Skeletal muscle tissue (tissue), 4 donors: ENCODE results near the gene RAD54L. TPM values are rescaled to one million over a fixed set of nuclear protein-coding genes. Genes with fewer than 3 reads are reported as not detected.
"Not testable (repeated sequence)": the region's sequence is repeated elsewhere in the genome, so short reads cannot be mapped to it uniquely, and the experiment has no call there.

Experiments used
- H3K27ac ChIP-seq: one replicate; pipeline ENCODE4 v1.7.0; 2013; ENCODE audit warnings: mild to moderate bottlenecking, low read depth, low read length, inconsistent platforms
- H3K27me3 ChIP-seq, 3 donors: one replicate each; pipeline ENCODE4 v1.7.0; 2013; ENCODE audit warnings: low read length in 3 of 3; ENCODE audit not compliant: control insufficient read depth in 3 of 3, insufficient read depth in 3 of 3
- H3K36me3 ChIP-seq, 3 donors: one replicate each; pipeline ENCODE4 v1.7.0; 2013; ENCODE audit warnings: low read length in 3 of 3; ENCODE audit not compliant: control insufficient read depth in 3 of 3, insufficient read depth in 3 of 3
- H3K4me1 ChIP-seq, 3 donors: one replicate each; pipeline ENCODE4 v1.7.0; 2013; ENCODE audit warnings: low read length in 3 of 3, mild to moderate bottlenecking in 3 of 3; ENCODE audit not compliant: control insufficient read depth in 3 of 3, insufficient read depth in 3 of 3
- H3K4me3 ChIP-seq, 3 donors: one replicate each; pipeline ENCODE4 v1.7.0; 2013; ENCODE audit warnings: low read length in 3 of 3
- H3K9ac ChIP-seq, 3 donors: one replicate each; pipeline ENCODE4 v1.7.0; 2013; ENCODE audit warnings: low read length in 3 of 3, mild to moderate bottlenecking in 3 of 3, moderate library complexity in 2 of 3, low read depth in 1 of 3
- H3K9me3 ChIP-seq, 3 donors: one replicate each; pipeline ENCODE4 v1.7.0; 2013; ENCODE audit warnings: low read length in 3 of 3; ENCODE audit not compliant: control insufficient read depth in 3 of 3
- total RNA-seq: library from RNA; depleted of rRNA; stranded (reverse); fragments of >200 nt; gene quantifications from one replicate; pipeline ENCODE4 v1.2.3, GENCODE V29; 2014
- donor health status: Osteomylitis.

The RAD54L gene
- total RNA-seq, 1 donor from 2014 or later: 3.1 TPM

- H3K9me3 ChIP-seq: no peaks in the 10 kb centered on the region
- H3K4me1 ChIP-seq: peaks cover 6 to 19% (median 8%) of the 10 kb centered on the region in 3 donors
- H3K36me3 ChIP-seq: peaks cover 39 to 40% (median 40%) of the 10 kb centered on the region in 3 donors
- no peaks in the 10 kb centered on the region for H3K27me3 ChIP-seq
- H3K4me3 ChIP-seq: no peak overlapping the region
- H3K27ac ChIP-seq: no peak overlapping the region
- no peak overlapping the region for H3K9ac ChIP-seq
These were observed 62.8 kb downstream of the RAD54L start for GRCh38 chr1:46310321-46310720.

GRCh38 chr1:46315669-46316403 is 68.3 kb downstream of the RAD54L start:
- H3K27me3 ChIP-seq: no peaks in the 10 kb centered on the region
- no peaks in the 10 kb centered on the region for H3K4me1 ChIP-seq
- peaks cover 32 to 39% (median 37%) of the 10 kb centered on the region in 3 donors for H3K36me3 ChIP-seq
- H3K27ac ChIP-seq: no peak overlapping the region
- H3K9ac ChIP-seq: no peak overlapping the region
- H3K9me3 ChIP-seq: no peaks in the 10 kb centered on the region
- no peak overlapping the region for H3K4me3 ChIP-seq

GRCh38 chr1:46317323-46317722 is 69.8 kb downstream of the RAD54L start:
- H3K4me1 ChIP-seq: no peaks in the 10 kb centered on the region
- H3K4me3 ChIP-seq: no peak overlapping the region
- no peak overlapping the region for H3K27ac ChIP-seq
- no peaks in the 10 kb centered on the region for H3K27me3 ChIP-seq
- H3K9me3 ChIP-seq: no peaks in the 10 kb centered on the region
- H3K9ac ChIP-seq: no peak overlapping the region
- H3K36me3 ChIP-seq: peaks cover 27 to 32% (median 31%) of the 10 kb centered on the region in 3 donors

DNA sequence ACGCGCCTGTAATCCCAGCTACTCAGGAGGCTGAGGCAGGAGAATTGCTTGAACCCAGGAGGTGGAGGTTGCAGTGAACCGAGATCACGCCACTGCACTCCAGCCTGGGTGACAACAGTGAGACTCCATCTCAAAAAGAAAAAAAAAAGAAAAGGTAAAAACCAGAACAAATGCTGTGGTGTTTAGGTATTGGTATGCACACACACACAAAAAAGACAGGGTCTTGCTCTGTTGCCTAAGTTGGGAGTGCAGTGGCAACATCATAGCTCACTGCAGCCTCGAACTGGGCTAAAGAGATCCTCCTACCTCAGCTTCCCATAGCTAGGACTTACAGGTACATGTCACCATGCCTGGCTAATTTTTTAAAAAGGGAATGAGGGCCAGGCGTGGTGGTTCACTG is 71.7 kb downstream of the RAD54L start:
- not testable (repeated sequence) for H3K27me3 ChIP-seq, H3K9me3 ChIP-seq, H3K9ac ChIP-seq, H3K27ac ChIP-seq, H3K4me3 ChIP-seq, H3K4me1 ChIP-seq
- peaks cover 12 to 20% (median 20%) of the 10 kb centered on the region in 3 donors for H3K36me3 ChIP-seq

DNA sequence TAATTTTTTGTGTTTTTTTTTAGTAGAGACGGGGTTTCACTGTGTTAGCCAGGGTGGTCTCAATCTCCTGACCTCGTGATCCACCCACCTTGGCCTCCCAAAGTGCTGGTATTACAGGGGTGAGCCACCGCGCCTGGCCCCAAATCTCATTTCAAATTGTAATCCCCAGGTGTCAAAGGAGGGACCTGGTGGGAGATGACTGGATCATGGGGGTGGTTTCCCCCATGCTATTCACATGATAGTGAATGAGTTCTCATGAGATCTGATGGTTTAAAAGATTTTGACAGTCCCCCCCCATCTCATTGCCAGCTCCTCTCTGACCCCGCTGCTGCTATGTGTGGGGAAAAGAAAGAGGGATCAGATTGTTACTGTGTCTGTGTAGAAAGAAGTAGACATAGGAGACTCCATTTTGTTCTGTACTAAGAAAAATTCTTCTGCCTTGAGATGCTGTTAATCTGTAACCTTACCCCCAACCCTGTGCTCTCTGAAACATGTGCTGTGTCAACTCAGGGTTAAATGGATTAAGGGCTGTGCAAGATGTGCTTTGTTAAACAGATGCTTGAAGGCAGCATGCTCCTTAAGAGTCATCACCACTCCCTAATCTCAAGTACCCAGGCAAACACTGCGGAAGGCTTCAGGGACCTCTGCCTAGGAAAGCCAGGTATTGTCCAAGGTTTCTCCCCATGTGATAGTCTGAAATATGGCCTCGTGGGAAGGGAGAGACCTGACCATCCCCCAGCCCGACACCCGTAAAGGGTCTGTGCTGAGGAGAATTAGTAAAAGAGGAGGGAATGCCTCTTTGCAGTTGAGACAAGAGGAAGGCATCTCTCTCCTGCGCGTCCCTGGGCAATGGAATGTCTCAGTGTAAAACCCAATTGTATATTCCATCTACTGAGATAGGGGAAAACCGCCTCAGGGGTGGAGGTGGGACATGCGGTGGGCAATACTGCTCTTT is 72.7 kb downstream of the RAD54L start:
- H3K9ac ChIP-seq, H3K4me1 ChIP-seq, H3K9me3 ChIP-seq, H3K27ac ChIP-seq, H3K27me3 ChIP-seq, H3K4me3 ChIP-seq: not testable (repeated sequence)
- H3K36me3 ChIP-seq: peaks cover 7 to 16% (median 13%) of the 10 kb centered on the region in 3 donors

DNA sequence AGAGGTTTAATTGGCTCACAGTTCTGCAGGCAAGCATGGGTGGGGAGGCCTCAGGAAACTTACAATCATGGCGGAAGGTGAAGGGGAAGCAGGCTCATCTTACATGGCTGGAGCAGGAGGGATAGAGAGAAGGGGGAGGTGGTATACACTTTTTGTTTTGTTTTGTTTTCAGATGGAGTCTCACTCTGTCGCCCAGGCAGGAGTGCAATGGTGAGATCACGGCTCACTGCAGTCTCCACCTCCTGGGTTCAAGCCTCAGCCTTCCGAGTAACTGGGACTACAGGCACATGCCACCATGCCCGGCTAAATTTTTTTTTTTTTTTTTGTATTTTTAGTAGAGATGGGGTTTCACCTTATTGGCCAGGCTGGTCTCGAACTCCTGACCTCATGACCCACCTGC is 74.6 kb downstream of the RAD54L start:
- not testable (repeated sequence) for H3K4me3 ChIP-seq, H3K27me3 ChIP-seq, H3K9ac ChIP-seq, H3K36me3 ChIP-seq, H3K27ac ChIP-seq, H3K4me1 ChIP-seq, H3K9me3 ChIP-seq

- not testable (repeated sequence) for H3K9ac ChIP-seq, H3K4me3 ChIP-seq, H3K36me3 ChIP-seq, H3K4me1 ChIP-seq, H3K9me3 ChIP-seq, H3K27me3 ChIP-seq, H3K27ac ChIP-seq
These were observed 77.9 kb downstream of the RAD54L start for GRCh38 chr1:46325285-46326076.

Other genes with a start within 250 kb of the RAD54L start
- 13.0 TPM for gene PIK3R3, start 115.1 kb upstream of the RAD54L start, total RNA-seq
- gene TSPAN1, start 72.7 kb upstream of the RAD54L start, total RNA-seq: not detected
- gene P3R3URF, start 71.3 kb upstream of the RAD54L start, total RNA-seq: not detected
- 23.5 TPM for gene POMGNT1, start 49.3 kb upstream of the RAD54L start, total RNA-seq
- gene LURAP1, start 44.4 kb upstream of the RAD54L start, total RNA-seq: 1.6 TPM
- 55.8 TPM for gene LRRC41, start 55.9 kb downstream of the RAD54L start, total RNA-seq
- gene UQCRH, start 55.9 kb downstream of the RAD54L start, total RNA-seq: 480 TPM
- 11.5 TPM for gene NSUN4, start 93.0 kb downstream of the RAD54L start, total RNA-seq
- gene FAAH, start 146.6 kb downstream of the RAD54L start, total RNA-seq: 13.6 TPM
- not detected for gene DMBX1, start 242.1 kb downstream of the RAD54L start, total RNA-seq